Glomerular visceral epithelial cell (primary cell): ENCODE results near the gene FOXN4.

Experiments
- DNase-seq: peaks from one replicate; pipeline ENCODE4 v3.0.0-alpha.2; 2016; ENCODE audit errors: extremely low spot score

FOXN4 gene

GRCh38 chr12:109305547-109305946 is 3.5 kb downstream of the FOXN4 start:
- DNase-seq, result no peak

GRCh38 chr12:109304485-109304884 is 4.6 kb downstream of the FOXN4 start:
- no peak for DNase-seq

GRCh38 chr12:109302770-109303169 is 6.3 kb downstream of the FOXN4 start:
- no peak for DNase-seq

GRCh38 chr12:109302358-109302757 is 6.7 kb downstream of the FOXN4 start:
- DNase-seq, result no peak

- no peak for DNase-seq
Measured at GRCh38 chr12:109301643-109302168, 7.4 kb downstream of the FOXN4 start.

- DNase-seq, result no peak
Measured at GRCh38 chr12:109299849-109300248, 9.2 kb downstream of the FOXN4 start.

- DNase-seq, result no peak
Measured at GRCh38 chr12:109296431-109296830, 12.7 kb downstream of the FOXN4 start.

GRCh38 chr12:109295764-109296425 is 13.2 kb downstream of the FOXN4 start:
- DNase-seq, result no peak

- no peak for DNase-seq
Measured at GRCh38 chr12:109294286-109294796, 14.7 kb downstream of the FOXN4 start.

GRCh38 chr12:109293106-109293505 is 16.0 kb downstream of the FOXN4 start:
- no peak for DNase-seq

GRCh38 chr12:109292342-109292711 is 16.8 kb downstream of the FOXN4 start:
- no peak for DNase-seq

GRCh38 chr12:109291521-109292341 is 17.4 kb downstream of the FOXN4 start:
- no peak for DNase-seq

- DNase-seq, result no peak
Measured at GRCh38 chr12:109291117-109291516, 18.0 kb downstream of the FOXN4 start.

- DNase-seq, result no peak
Measured at GRCh38 chr12:109290061-109290460, 19.0 kb downstream of the FOXN4 start.

GRCh38 chr12:109289551-109289950 is 19.5 kb downstream of the FOXN4 start:
- DNase-seq, result no peak

- no peak for DNase-seq
Measured at GRCh38 chr12:109289004-109289403, 20.1 kb downstream of the FOXN4 start.

- DNase-seq, result no peak
Measured at GRCh38 chr12:109288571-109288970, 20.5 kb downstream of the FOXN4 start.

GRCh38 chr12:109287811-109288469 is 21.1 kb downstream of the FOXN4 start:
- no peak for DNase-seq

- no peak for DNase-seq
Measured at GRCh38 chr12:109287181-109287580, 21.9 kb downstream of the FOXN4 start.

GRCh38 chr12:109286652-109287051 is 22.4 kb downstream of the FOXN4 start:
- no peak for DNase-seq

- no peak for DNase-seq
Measured at GRCh38 chr12:109286252-109286651, 22.8 kb downstream of the FOXN4 start.

GRCh38 chr12:109284392-109284791 is 24.7 kb downstream of the FOXN4 start:
- DNase-seq, result no peak
